Transverse colon (tissue), 3 donors: ENCODE measurements around the gene MTCH1.

Experiments used
- POLR2A ChIP-seq: fragments of 450-650 bp; IDR thresholded peaks from one replicate; pipeline ENCODE4 v1.6.1; 2016; ENCODE audit warnings: antibody characterized with exemption, mild to moderate bottlenecking, moderate library complexity
- TF ChIP-seq, protein P1 (sequence below), 5 experiments: fragments of 200-600 bp in 3 of 5; fragments of 450-650 bp in 2 of 5; sonication (generic) in 3 of 5; IDR thresholded peaks; 1 replicate in 2 of 5; 2 replicates in 3 of 5; pipeline ENCODE4 v1.5.1; 2016 to 2017; ENCODE audit warnings: antibody characterized with exemption in 5 of 5, inconsistent platforms in 3 of 5, mild to moderate bottlenecking in 2 of 5, moderate library complexity in 1 of 5

GRCh38 chr6:36976007-36976264 is 10.1 kb downstream of the MTCH1 start:
- TF ChIP-seq, protein P1, sequence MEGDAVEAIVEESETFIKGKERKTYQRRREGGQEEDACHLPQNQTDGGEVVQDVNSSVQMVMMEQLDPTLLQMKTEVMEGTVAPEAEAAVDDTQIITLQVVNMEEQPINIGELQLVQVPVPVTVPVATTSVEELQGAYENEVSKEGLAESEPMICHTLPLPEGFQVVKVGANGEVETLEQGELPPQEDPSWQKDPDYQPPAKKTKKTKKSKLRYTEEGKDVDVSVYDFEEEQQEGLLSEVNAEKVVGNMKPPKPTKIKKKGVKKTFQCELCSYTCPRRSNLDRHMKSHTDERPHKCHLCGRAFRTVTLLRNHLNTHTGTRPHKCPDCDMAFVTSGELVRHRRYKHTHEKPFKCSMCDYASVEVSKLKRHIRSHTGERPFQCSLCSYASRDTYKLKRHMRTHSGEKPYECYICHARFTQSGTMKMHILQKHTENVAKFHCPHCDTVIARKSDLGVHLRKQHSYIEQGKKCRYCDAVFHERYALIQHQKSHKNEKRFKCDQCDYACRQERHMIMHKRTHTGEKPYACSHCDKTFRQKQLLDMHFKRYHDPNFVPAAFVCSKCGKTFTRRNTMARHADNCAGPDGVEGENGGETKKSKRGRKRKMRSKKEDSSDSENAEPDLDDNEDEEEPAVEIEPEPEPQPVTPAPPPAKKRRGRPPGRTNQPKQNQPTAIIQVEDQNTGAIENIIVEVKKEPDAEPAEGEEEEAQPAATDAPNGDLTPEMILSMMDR (IDR thresholded peaks at IDR 0.05) = no peak
- TF ChIP-seq POLR2A = no peak
